HEK293 (cell line): ENCODE data around the gene PRPF38A.

Experiments used
- GLIS1 ChIP-seq: fragments of 450-650 bp; formaldehyde crosslinking; IDR thresholded peaks from 2 replicates; pipeline ENCODE4 v1.5.1; 2016; ENCODE audit warnings: missing biosample characterization, missing genetic modification characterization
- GLIS2 ChIP-seq: fragments of 450-650 bp; formaldehyde crosslinking; IDR thresholded peaks from 2 replicates; pipeline ENCODE4 v1.5.1; 2016; ENCODE audit warnings: missing biosample characterization, missing genetic modification characterization
- HOXD13 ChIP-seq: sonication (generic); formaldehyde crosslinking; IDR thresholded peaks from 2 replicates; pipeline ENCODE4 v1.8.0; 2022; ENCODE audit warnings: missing genetic modification reagents, borderline replicate concordance
- KLF7 ChIP-seq: fragments of 450-650 bp; formaldehyde crosslinking; IDR thresholded peaks from 2 replicates; pipeline ENCODE4 v1.5.1; 2016; ENCODE audit warnings: missing biosample characterization, missing genetic modification characterization, borderline replicate concordance
- ZBTB17 ChIP-seq: fragments of 450-650 bp; formaldehyde crosslinking; IDR thresholded peaks from 2 replicates; pipeline ENCODE4 v1.5.1; 2016; ENCODE audit warnings: missing biosample characterization, missing genetic modification characterization
- ZBTB48 ChIP-seq: fragments of 450-650 bp; formaldehyde crosslinking; IDR thresholded peaks from 2 replicates; pipeline ENCODE4 v1.5.1; 2016; ENCODE audit warnings: missing biosample characterization, missing genetic modification characterization
- ZNF23 ChIP-seq: fragments of 450-650 bp; formaldehyde crosslinking; IDR thresholded peaks from 2 replicates; pipeline ENCODE4 v1.5.1; 2016; ENCODE audit warnings: missing biosample characterization, missing genetic modification characterization, borderline replicate concordance
- ZNF292 ChIP-seq: fragments of 450-650 bp; formaldehyde crosslinking; IDR thresholded peaks from 2 replicates; pipeline ENCODE4 v1.5.1; 2016; ENCODE audit warnings: low read depth, missing biosample characterization, missing genetic modification characterization, borderline replicate concordance
- ZNF350 ChIP-seq: fragments of 450-650 bp; formaldehyde crosslinking; IDR thresholded peaks from 2 replicates; pipeline ENCODE4 v1.5.0; 2017; ENCODE audit warnings: missing biosample characterization, mild to moderate bottlenecking, missing genetic modification characterization
- ZNF391 ChIP-seq: fragments of 450-650 bp; formaldehyde crosslinking; IDR thresholded peaks from 2 replicates; pipeline ENCODE4 v1.5.1; 2016; ENCODE audit warnings: low read depth, missing biosample characterization, missing genetic modification characterization, borderline replicate concordance
- ZNF433 ChIP-seq: fragments of 450-650 bp; formaldehyde crosslinking; IDR thresholded peaks from 2 replicates; pipeline ENCODE4 v1.5.1; 2016; ENCODE audit warnings: missing biosample characterization, missing genetic modification characterization, low read depth
- ZNF521 ChIP-seq: fragments of 450-650 bp; formaldehyde crosslinking; IDR thresholded peaks from 2 replicates; pipeline ENCODE4 v1.5.1; 2017; ENCODE audit warnings: missing biosample characterization, mild to moderate bottlenecking, missing genetic modification characterization
- ZNF548 ChIP-seq: fragments of 450-650 bp; formaldehyde crosslinking; IDR thresholded peaks from 2 replicates; pipeline ENCODE4 v1.5.1; 2016; ENCODE audit warnings: missing biosample characterization, missing genetic modification characterization
- ZNF549 ChIP-seq: fragments of 450-650 bp; IDR thresholded peaks from 2 replicates; pipeline ENCODE4 v1.5.1; 2018; ENCODE audit warnings: missing biosample characterization, missing genetic modification characterization, mild to moderate bottlenecking, inconsistent platforms, moderate library complexity
- ZNF555 ChIP-seq: fragments of 450-650 bp; formaldehyde crosslinking; conservative IDR thresholded peaks from 2 replicates; pipeline ENCODE4 v1.5.1; 2017; ENCODE audit warnings: missing biosample characterization, mild to moderate bottlenecking, missing genetic modification characterization, inconsistent platforms
- ZNF558 ChIP-seq: fragments of 450-650 bp; formaldehyde crosslinking; IDR thresholded peaks from 2 replicates; pipeline ENCODE4 v1.5.1; 2016; ENCODE audit warnings: missing biosample characterization, missing genetic modification characterization
- ZNF76 ChIP-seq: fragments of 450-650 bp; formaldehyde crosslinking; IDR thresholded peaks from 2 replicates; pipeline ENCODE4; 2016; ENCODE audit warnings: low read depth, missing biosample characterization, missing genetic modification characterization, borderline replicate concordance
- TF ChIP-seq, protein P1 (sequence below): IDR thresholded peaks from 2 replicates; pipeline ENCODE4 v1.6.1; 2011; ENCODE audit warnings: mild to moderate bottlenecking, low read depth, low read length, borderline replicate concordance
- TF ChIP-seq, protein P2 (sequence below): fragments of 450-650 bp; formaldehyde crosslinking; IDR thresholded peaks from 2 replicates; pipeline ENCODE4 v1.5.1; 2016; ENCODE audit warnings: missing biosample characterization, missing genetic modification characterization
- TF ChIP-seq, protein P3 (sequence below): fragments of 450-650 bp; formaldehyde crosslinking; IDR thresholded peaks from 2 replicates; pipeline ENCODE4 v1.5.1; 2017; ENCODE audit warnings: missing biosample characterization, missing genetic modification characterization
- TF ChIP-seq, protein P4 (sequence below): fragments of 450-650 bp; formaldehyde crosslinking; optimal IDR thresholded peaks from 2 replicates; pipeline ENCODE3; 2016; ENCODE audit warnings: missing biosample characterization, mild to moderate bottlenecking, missing genetic modification characterization
- TF ChIP-seq, protein P5 (sequence below): fragments of 450-650 bp; formaldehyde crosslinking; IDR thresholded peaks from 2 replicates; pipeline ENCODE4 v1.5.1; 2016; ENCODE audit warnings: missing biosample characterization, missing genetic modification characterization, borderline replicate concordance
- TF ChIP-seq, protein P6 (sequence below): fragments of 450-650 bp; formaldehyde crosslinking; IDR thresholded peaks from 2 replicates; pipeline ENCODE4 v1.5.1; 2016; ENCODE audit warnings: missing biosample characterization, missing genetic modification characterization
- TF ChIP-seq, protein P7 (sequence below): fragments of 450-650 bp; formaldehyde crosslinking; IDR thresholded peaks from 2 replicates; pipeline ENCODE4 v1.5.1; 2016; ENCODE audit warnings: missing biosample characterization, missing genetic modification characterization
- TF ChIP-seq, protein P8 (sequence below): fragments of 450-650 bp; formaldehyde crosslinking; IDR thresholded peaks from 2 replicates; pipeline ENCODE4 v1.5.1; 2017; ENCODE audit warnings: missing biosample characterization, missing genetic modification characterization

The PRPF38A gene

DNA sequence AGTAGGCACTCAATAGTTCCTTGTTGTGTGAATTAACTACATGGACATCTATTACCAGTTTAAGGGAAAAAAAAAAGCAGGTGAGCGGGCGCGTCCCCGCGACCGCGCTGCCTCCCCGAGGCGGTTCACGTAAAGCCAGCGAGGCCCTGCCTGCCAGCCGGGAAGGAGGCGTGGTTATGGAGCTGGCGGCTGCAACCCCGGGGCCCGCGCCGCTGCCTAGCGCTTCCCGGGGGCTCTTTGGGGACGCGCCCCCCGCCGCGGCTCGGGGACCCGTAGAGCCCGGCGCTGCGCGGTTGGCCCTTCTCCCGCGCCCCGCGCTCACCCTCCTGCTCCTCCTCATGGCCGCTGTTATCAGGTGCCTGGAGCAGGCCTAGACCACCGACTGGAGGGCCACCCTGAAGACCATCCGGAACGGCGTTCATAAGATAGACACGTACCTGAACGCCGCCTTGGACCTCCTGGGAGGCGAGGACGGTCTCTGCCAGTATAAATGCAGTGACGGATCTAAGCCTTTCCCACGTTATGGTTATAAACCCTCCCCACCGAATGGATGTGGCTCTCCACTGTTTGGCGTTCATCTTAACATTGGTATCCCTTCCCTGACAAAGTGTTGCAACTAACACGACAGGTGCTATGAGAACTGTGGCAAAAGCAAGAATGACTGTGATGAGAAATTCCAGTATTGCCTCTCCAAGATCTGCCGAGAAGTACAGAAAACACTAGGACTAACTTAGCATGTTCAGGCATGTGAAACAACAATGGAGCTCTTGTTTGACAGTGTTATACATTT lies 35.8 kb upstream of the PRPF38A start (continued):
- TF ChIP-seq, protein P1, sequence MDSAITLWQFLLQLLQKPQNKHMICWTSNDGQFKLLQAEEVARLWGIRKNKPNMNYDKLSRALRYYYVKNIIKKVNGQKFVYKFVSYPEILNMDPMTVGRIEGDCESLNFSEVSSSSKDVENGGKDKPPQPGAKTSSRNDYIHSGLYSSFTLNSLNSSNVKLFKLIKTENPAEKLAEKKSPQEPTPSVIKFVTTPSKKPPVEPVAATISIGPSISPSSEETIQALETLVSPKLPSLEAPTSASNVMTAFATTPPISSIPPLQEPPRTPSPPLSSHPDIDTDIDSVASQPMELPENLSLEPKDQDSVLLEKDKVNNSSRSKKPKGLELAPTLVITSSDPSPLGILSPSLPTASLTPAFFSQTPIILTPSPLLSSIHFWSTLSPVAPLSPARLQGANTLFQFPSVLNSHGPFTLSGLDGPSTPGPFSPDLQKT: no peak
- TF ChIP-seq ZNF433 (tag by site-specific recombination) (no peak), ZNF292 (tag by site-specific recombination) (no peak), HOXD13 (CRISPR knock-in tag) (no peak), GLIS2 (tag by site-specific recombination) (peak; percentile 94), GLIS1 (tag by site-specific recombination) (peak; percentile 89), ZNF555 (tag by site-specific recombination) (no peak), ZNF549 (tag by site-specific recombination) (no peak), ZNF76 (tag by site-specific recombination) (no peak), KLF7 (no peak), ZNF350 (no peak), ZNF521 (tag by site-specific recombination) (no peak), ZBTB17 (tag by site-specific recombination) (peak; percentile 73), ZNF558 (no peak), ZBTB48 (tag by site-specific recombination) (peak; percentile 75), ZNF391 (tag by site-specific recombination) (no peak), ZNF548 (tag by site-specific recombination) (no peak), ZNF23 (tag by site-specific recombination) (no peak)
- TF ChIP-seq, protein P2, sequence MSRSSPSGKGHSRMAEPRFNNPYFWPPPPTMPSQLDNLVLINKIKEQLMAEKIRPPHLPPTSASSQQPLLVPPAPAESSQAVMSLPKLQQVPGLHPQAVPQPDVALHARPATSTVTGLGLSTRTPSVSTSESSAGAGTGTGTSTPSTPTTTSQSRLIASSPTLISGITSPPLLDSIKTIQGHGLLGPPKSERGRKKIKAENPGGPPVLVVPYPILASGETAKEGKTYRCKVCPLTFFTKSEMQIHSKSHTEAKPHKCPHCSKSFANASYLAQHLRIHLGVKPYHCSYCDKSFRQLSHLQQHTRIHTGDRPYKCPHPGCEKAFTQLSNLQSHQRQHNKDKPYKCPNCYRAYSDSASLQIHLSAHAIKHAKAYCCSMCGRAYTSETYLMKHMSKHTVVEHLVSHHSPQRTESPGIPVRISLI: no peak
- TF ChIP-seq, protein P3, sequence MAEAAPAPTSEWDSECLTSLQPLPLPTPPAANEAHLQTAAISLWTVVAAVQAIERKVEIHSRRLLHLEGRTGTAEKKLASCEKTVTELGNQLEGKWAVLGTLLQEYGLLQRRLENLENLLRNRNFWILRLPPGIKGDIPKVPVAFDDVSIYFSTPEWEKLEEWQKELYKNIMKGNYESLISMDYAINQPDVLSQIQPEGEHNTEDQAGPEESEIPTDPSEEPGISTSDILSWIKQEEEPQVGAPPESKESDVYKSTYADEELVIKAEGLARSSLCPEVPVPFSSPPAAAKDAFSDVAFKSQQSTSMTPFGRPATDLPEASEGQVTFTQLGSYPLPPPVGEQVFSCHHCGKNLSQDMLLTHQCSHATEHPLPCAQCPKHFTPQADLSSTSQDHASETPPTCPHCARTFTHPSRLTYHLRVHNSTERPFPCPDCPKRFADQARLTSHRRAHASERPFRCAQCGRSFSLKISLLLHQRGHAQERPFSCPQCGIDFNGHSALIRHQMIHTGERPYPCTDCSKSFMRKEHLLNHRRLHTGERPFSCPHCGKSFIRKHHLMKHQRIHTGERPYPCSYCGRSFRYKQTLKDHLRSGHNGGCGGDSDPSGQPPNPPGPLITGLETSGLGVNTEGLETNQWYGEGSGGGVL (tag by site-specific recombination): no peak
- TF ChIP-seq, protein P4, sequence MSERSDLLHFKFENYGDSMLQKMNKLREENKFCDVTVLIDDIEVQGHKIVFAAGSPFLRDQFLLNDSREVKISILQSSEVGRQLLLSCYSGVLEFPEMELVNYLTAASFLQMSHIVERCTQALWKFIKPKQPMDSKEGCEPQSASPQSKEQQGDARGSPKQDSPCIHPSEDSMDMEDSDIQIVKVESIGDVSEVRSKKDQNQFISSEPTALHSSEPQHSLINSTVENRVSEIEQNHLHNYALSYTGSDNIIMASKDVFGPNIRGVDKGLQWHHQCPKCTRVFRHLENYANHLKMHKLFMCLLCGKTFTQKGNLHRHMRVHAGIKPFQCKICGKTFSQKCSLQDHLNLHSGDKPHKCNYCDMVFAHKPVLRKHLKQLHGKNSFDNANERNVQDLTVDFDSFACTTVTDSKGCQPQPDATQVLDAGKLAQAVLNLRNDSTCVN (tag by site-specific recombination): peak; percentile 94
- TF ChIP-seq, protein P5, sequence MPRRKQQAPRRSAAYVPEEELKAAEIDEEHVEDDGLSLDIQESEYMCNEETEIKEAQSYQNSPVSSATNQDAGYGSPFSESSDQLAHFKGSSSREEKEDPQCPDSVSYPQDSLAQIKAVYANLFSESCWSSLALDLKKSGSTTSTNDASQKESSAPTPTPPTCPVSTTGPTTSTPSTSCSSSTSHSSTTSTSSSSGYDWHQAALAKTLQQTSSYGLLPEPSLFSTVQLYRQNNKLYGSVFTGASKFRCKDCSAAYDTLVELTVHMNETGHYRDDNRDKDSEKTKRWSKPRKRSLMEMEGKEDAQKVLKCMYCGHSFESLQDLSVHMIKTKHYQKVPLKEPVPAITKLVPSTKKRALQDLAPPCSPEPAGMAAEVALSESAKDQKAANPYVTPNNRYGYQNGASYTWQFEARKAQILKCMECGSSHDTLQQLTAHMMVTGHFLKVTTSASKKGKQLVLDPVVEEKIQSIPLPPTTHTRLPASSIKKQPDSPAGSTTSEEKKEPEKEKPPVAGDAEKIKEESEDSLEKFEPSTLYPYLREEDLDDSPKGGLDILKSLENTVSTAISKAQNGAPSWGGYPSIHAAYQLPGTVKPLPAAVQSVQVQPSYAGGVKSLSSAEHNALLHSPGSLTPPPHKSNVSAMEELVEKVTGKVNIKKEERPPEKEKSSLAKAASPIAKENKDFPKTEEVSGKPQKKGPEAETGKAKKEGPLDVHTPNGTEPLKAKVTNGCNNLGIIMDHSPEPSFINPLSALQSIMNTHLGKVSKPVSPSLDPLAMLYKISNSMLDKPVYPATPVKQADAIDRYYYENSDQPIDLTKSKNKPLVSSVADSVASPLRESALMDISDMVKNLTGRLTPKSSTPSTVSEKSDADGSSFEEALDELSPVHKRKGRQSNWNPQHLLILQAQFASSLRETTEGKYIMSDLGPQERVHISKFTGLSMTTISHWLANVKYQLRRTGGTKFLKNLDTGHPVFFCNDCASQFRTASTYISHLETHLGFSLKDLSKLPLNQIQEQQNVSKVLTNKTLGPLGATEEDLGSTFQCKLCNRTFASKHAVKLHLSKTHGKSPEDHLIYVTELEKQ: no peak
- TF ChIP-seq, protein P6, sequence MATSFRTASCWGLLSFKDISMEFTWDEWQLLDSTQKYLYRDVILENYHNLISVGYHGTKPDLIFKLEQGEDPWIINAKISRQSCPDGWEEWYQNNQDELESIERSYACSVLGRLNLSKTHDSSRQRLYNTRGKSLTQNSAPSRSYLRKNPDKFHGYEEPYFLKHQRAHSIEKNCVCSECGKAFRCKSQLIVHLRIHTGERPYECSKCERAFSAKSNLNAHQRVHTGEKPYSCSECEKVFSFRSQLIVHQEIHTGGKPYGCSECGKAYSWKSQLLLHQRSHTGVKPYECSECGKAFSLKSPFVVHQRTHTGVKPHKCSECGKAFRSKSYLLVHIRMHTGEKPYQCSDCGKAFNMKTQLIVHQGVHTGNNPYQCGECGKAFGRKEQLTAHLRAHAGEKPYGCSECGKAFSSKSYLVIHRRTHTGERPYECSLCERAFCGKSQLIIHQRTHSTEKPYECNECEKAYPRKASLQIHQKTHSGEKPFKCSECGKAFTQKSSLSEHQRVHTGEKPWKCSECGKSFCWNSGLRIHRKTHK: no peak
- TF ChIP-seq, protein P7, sequence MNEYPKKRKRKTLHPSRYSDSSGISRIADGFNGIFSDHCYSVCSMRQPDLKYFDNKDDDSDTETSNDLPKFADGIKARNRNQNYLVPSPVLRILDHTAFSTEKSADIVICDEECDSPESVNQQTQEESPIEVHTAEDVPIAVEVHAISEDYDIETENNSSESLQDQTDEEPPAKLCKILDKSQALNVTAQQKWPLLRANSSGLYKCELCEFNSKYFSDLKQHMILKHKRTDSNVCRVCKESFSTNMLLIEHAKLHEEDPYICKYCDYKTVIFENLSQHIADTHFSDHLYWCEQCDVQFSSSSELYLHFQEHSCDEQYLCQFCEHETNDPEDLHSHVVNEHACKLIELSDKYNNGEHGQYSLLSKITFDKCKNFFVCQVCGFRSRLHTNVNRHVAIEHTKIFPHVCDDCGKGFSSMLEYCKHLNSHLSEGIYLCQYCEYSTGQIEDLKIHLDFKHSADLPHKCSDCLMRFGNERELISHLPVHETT: no peak
- TF ChIP-seq, protein P8, sequence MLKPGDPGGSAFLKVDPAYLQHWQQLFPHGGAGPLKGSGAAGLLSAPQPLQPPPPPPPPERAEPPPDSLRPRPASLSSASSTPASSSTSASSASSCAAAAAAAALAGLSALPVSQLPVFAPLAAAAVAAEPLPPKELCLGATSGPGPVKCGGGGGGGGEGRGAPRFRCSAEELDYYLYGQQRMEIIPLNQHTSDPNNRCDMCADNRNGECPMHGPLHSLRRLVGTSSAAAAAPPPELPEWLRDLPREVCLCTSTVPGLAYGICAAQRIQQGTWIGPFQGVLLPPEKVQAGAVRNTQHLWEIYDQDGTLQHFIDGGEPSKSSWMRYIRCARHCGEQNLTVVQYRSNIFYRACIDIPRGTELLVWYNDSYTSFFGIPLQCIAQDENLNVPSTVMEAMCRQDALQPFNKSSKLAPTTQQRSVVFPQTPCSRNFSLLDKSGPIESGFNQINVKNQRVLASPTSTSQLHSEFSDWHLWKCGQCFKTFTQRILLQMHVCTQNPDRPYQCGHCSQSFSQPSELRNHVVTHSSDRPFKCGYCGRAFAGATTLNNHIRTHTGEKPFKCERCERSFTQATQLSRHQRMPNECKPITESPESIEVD (tag by site-specific recombination): no peak
